Measurements from ENCODE around the gene LRMDA. TPM values are rescaled to one million over a fixed set of nuclear protein-coding genes. Genes with fewer than 3 reads are reported as not detected.

The LRMDA gene
- polyA plus RNA-seq, 3 donors: 39.8 to 59.6 (median 56.4) TPM

GRCh38 chr10:76114581-76115001, 683.2 kb downstream of the LRMDA start:
- intact Hi-C loops (cut with micrococcal nuclease): no loop called here
- H3K4me1 ChIP-seq (ENCODE audit: control insufficient read depth in 1 of 2, insufficient read depth in 2 of 2, low read length in 2 of 2): no peaks in the 10 kb centered on the region
- no peaks in the 10 kb centered on the region for H3K27me3 ChIP-seq (ENCODE audit: control insufficient read depth in 2 of 2, insufficient read depth in 2 of 2, low read length in 2 of 2)
- no peaks in the 10 kb centered on the region for H3K4me1 Mint-ChIP-seq
- no peak overlapping the region for H3K9ac ChIP-seq (ENCODE audit: insufficient read depth, low read length, poor library complexity, severe bottlenecking)
- no peak overlapping the region for H3K27ac ChIP-seq (ENCODE audit: low read depth in 1 of 2, low read length in 2 of 2)
- H3K27ac Mint-ChIP-seq: no peak overlapping the region
- no peak overlapping the region for H2AFZ ChIP-seq (ENCODE audit: insufficient read depth, low read depth, low read length, poor library complexity, severe bottlenecking)
- H3K9me3 ChIP-seq (replicated peaks in 1 of 2; ENCODE audit: control insufficient read depth in 1 of 2, insufficient read depth in 1 of 2, low read length in 2 of 2): no peaks in the 10 kb centered on the region
- TF ChIP-seq CTCF (IDR thresholded peaks at IDR 0.05): no peak
- no peaks in the 10 kb centered on the region for H4K20me1 ChIP-seq (ENCODE audit: insufficient read depth, low read length)
- H3K9me3 Mint-ChIP-seq: peaks cover 0 to 2% (median 0%) of the 10 kb centered on the region in 7 donors
- no peak overlapping the region for H3K4me3 ChIP-seq (replicated peaks in 1 of 3; ENCODE audit: low read depth in 2 of 3, low read length in 3 of 3)
- no peak overlapping the region for H3K4me3 Mint-ChIP-seq
- H3K4me2 ChIP-seq (replicated peaks; ENCODE audit: extremely low read depth, low read length, poor library complexity, severe bottlenecking): no peak overlapping the region
- peaks cover 18 to 20% of the 10 kb centered on the region in 2 donors for H3K36me3 Mint-ChIP-seq
- 79% methylated on average over 3 of the region's 9 CpGs for WGBS (ENCODE audit: insufficient coverage)
- H3K36me3 ChIP-seq (replicated peaks in 1 of 2; ENCODE audit: control insufficient read depth in 1 of 2, insufficient read depth in 2 of 2, low read length in 2 of 2): no peaks in the 10 kb centered on the region
- H3K27me3 Mint-ChIP-seq (ENCODE audit: low read depth in 3 of 3): peaks cover 0 to 2% (median 0%) of the 10 kb centered on the region in 3 donors
- no peaks in the 10 kb centered on the region for H3K79me2 ChIP-seq (ENCODE audit: insufficient read depth, low read length)
- no peak for DNase-seq

GRCh38 chr10:76115131-76115470, 683.7 kb downstream of the LRMDA start:
- Histone ChIP-seq H3K79me2 (ENCODE audit: insufficient read depth, low read length) (no peaks in the 10 kb centered on the region), H2AFZ (ENCODE audit: insufficient read depth, low read depth, low read length, poor library complexity, severe bottlenecking) (no peak overlapping the region), H3K27me3 (ENCODE audit: control insufficient read depth in 2 of 2, insufficient read depth in 2 of 2, low read length in 2 of 2) (no peaks in the 10 kb centered on the region), H3K4me2 (replicated peaks; ENCODE audit: extremely low read depth, low read length, poor library complexity, severe bottlenecking) (no peak overlapping the region), H3K27ac (ENCODE audit: low read depth in 1 of 2, low read length in 2 of 2) (no peak overlapping the region), H3K9ac (ENCODE audit: insufficient read depth, low read length, poor library complexity, severe bottlenecking) (no peak overlapping the region), H3K4me1 (ENCODE audit: control insufficient read depth in 1 of 2, insufficient read depth in 2 of 2, low read length in 2 of 2) (no peaks in the 10 kb centered on the region), H4K20me1 (ENCODE audit: insufficient read depth, low read length) (no peaks in the 10 kb centered on the region), H3K9me3 (replicated peaks in 1 of 2; ENCODE audit: control insufficient read depth in 1 of 2, insufficient read depth in 1 of 2, low read length in 2 of 2) (no peaks in the 10 kb centered on the region), H3K36me3 (replicated peaks in 1 of 2; ENCODE audit: control insufficient read depth in 1 of 2, insufficient read depth in 2 of 2, low read length in 2 of 2) (no peaks in the 10 kb centered on the region), H3K4me3 (replicated peaks in 1 of 3; ENCODE audit: low read depth in 2 of 3, low read length in 3 of 3) (no peak overlapping the region)
- Mint-ChIP-seq H3K36me3 (peaks cover 13 to 18% of the 10 kb centered on the region in 2 donors), H3K4me3 (no peak overlapping the region), H3K9me3 (peaks cover 0 to 2% (median 0%) of the 10 kb centered on the region in 7 donors), H3K27ac (peak overlapping the region in 1 of 7 donors; percentile 30), H3K27me3 (ENCODE audit: low read depth in 3 of 3) (no peaks in the 10 kb centered on the region), H3K4me1 (no peaks in the 10 kb centered on the region)
- TF ChIP-seq CTCF (IDR thresholded peaks at IDR 0.05): no peak
- WGBS (ENCODE audit: insufficient coverage): no CpG with 5 or more reads among the region's 6 CpGs
- intact Hi-C loops (cut with micrococcal nuclease): no loop called here
- DNase-seq: no peak

Measured in CD14-positive monocyte (primary cell).